Bronchial epithelial cell (primary cell): ENCODE data around the gene ZBTB16. TPM values are rescaled to one million over a fixed set of nuclear protein-coding genes. Genes with fewer than 3 reads are reported as not detected.

Experiments
- DNase-seq: peaks from one replicate; pipeline ENCODE4 v3.0.0-alpha.2; 2010; ENCODE audit warnings: low read depth
- FAIRE-seq: peaks from 2 replicates; lab custom pipeline; 2011; peaks lifted over from hg19 to GRCh38; lab: Jason Lieb, UNC
- H3K27me3 ChIP-seq: 2 replicates; pipeline ENCODE4 v1.5.1; 2011; ENCODE audit warnings: low read length; ENCODE audit not compliant: control insufficient read depth, insufficient read depth
- H3K36me3 ChIP-seq: 2 replicates; pipeline ENCODE4 v1.5.1; 2011; ENCODE audit warnings: low read length; ENCODE audit not compliant: control insufficient read depth, insufficient read depth
- H3K4me3 ChIP-seq: 2 replicates; pipeline ENCODE4 v1.5.1; 2011; ENCODE audit warnings: mild to moderate bottlenecking, low read depth, low read length, control low read depth
- total RNA-seq: library from RNA; depleted of rRNA; stranded (reverse); fragments of >200 nt; gene quantifications from 2 replicates; pipeline ENCODE4 v1.2.1, GENCODE V29; 2014
- TF ChIP-seq, protein P1 (sequence below): IDR thresholded peaks from 2 replicates; pipeline ENCODE4 v1.5.1; 2011; ENCODE audit warnings: mild to moderate bottlenecking, moderate library complexity, low read length, control low read depth, inconsistent platforms; ENCODE audit not compliant: insufficient read depth, severe bottlenecking

The ZBTB16 gene
- total RNA-seq, 1 donor from 2014 or later: 3.2 TPM

DNA sequence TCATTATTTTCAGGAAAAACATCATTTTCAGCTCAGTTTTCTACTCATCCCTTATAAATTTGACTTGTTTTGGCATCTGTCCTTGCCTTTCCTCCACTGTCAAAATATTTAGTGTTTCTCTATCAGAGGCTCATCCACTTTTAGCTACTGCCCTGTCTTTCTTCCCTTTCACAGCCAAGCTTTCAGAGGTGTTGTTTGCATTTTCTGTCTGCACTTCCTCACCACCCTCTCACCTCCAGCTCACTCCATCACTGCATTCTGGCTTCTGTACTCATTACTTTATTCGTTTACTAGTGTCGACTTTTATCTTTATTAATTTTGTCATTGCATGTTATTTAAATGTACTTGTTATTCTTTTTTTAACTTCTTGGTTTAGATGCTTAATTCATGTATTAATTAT lies 210.0 kb downstream of the ZBTB16 start:
- TF ChIP-seq, protein P1, sequence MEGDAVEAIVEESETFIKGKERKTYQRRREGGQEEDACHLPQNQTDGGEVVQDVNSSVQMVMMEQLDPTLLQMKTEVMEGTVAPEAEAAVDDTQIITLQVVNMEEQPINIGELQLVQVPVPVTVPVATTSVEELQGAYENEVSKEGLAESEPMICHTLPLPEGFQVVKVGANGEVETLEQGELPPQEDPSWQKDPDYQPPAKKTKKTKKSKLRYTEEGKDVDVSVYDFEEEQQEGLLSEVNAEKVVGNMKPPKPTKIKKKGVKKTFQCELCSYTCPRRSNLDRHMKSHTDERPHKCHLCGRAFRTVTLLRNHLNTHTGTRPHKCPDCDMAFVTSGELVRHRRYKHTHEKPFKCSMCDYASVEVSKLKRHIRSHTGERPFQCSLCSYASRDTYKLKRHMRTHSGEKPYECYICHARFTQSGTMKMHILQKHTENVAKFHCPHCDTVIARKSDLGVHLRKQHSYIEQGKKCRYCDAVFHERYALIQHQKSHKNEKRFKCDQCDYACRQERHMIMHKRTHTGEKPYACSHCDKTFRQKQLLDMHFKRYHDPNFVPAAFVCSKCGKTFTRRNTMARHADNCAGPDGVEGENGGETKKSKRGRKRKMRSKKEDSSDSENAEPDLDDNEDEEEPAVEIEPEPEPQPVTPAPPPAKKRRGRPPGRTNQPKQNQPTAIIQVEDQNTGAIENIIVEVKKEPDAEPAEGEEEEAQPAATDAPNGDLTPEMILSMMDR: no peak
- no peak for DNase-seq
- H3K4me3 ChIP-seq: no peak overlapping the region
- no peak for FAIRE-seq
- H3K36me3 ChIP-seq: no peaks in the 10 kb centered on the region
- H3K27me3 ChIP-seq: peaks cover 3% of the 10 kb centered on the region

DNA sequence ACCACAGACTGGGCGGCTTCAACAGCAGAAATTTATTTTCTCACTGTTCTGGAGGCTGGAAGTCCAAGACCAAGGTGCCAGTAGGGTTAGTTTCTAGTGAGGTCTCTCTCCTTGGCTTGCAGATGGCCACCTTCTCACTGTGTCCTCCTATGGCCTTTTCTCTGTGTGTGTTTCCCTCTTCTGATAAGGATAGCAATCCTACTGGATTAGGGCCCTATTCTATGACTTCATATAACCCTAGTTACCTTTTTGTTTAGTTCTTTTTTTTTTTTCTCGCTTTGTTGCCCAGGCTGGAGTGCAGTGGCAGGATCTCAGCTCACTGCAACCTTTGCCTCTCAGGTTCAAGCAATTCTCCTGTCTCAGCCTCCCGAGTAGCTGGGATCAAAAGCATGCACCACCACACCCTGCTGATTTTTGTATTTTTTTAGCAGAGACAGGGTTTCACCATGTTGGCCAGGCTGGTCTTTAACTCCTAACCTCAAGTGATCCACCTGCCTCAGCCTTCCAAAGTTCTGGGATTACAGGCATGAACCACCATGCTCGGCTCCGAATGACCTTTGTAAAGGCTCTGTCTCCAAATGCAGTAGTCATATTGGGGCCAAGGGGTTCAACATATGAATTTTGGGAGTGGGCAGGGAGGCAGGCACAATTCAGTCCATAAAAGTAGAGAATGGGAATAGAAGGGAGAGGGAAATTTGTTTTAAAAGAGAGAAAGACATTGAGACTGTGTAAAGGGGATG lies 211.2 kb downstream of the ZBTB16 start:
- FAIRE-seq: no peak
- Histone ChIP-seq H3K36me3 (no peaks in the 10 kb centered on the region), H3K27me3 (peaks cover 3% of the 10 kb centered on the region), H3K4me3 (no peak overlapping the region)
- TF ChIP-seq, protein P1: no peak
- no peak for DNase-seq

DNA sequence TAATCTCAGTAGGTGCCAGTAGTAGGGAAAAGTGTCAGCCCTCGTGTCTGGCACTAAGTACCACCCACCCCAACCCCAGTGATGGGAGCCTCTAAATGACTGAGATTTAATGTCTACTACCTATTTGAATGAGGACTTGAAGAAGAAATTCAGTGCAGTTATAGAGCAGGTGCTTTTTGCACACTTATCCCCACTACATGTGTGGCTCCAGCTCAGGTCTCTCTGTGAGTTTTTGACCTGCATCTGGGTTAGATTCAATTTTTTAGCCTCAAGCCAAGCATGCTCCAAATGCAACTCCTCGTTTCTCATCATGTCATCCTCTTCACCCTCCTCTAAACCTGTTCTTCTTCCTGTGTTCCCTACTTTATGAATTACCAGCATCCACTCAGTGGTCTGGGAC lies 211.8 kb downstream of the ZBTB16 start:
- FAIRE-seq (no peak), DNase-seq (no peak)
- H3K27me3 ChIP-seq: peaks cover 3% of the 10 kb centered on the region
- TF ChIP-seq, protein P1: no peak
- H3K4me3 ChIP-seq: no peak overlapping the region
- H3K36me3 ChIP-seq: no peaks in the 10 kb centered on the region

DNA sequence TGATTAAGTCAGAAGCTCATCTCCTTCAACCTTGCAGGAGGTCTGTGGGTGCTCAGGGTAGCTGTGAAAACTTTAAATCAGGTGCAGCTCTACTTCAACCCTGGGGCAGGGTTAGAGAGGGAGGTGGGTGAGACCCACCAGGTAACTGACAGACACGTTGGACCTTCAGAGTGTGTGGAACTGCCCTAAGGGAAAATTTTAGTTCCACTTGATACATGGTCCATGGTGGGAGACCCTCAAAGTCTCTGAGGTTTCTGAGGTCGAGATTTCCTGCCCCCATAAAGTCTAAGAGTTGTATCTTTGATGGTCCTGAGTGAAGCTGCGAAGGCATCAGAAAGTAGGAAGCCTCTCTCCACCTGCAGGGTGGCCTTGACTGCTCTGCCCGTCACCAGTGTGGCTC lies 212.8 kb downstream of the ZBTB16 start:
- FAIRE-seq: no peak
- peaks cover 3% of the 10 kb centered on the region for H3K27me3 ChIP-seq
- no peaks in the 10 kb centered on the region for H3K36me3 ChIP-seq
- TF ChIP-seq, protein P1: no peak
- no peak for DNase-seq
- no peak overlapping the region for H3K4me3 ChIP-seq

DNA sequence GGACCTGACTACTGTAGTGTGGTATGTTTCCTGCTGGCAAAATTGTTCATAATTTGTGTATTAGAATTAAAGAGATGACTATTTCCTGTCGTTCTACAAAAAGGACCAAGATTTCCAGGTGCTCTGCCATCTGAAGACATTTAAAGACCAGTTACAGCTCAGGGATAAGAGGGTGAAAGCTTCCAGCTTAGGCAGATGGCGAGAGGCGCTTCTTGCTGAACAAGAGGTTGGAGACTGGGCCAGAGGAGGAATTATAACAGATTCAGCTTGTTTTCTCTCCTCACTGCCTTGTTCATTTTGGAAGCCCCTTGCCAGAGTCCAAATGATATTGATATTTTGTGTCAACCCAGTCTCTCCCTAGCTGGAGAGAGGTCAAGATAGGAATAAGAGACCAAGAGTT lies 213.6 kb downstream of the ZBTB16 start:
- H3K27me3 ChIP-seq: peaks cover 3% of the 10 kb centered on the region
- no peak for DNase-seq
- no peak for FAIRE-seq
- TF ChIP-seq, protein P1: no peak
- no peaks in the 10 kb centered on the region for H3K36me3 ChIP-seq
- no peak overlapping the region for H3K4me3 ChIP-seq
